ENCODE data around the gene LANCL3. TPM values are rescaled to one million over a fixed set of nuclear protein-coding genes. Genes with fewer than 3 reads are reported as not detected.
"Not testable (repeated sequence)": the region's sequence is repeated elsewhere in the genome, so short reads cannot be mapped to it uniquely, and the experiment has no call there.

Gene LANCL3
- polyA plus RNA-seq, 3 donors, result 0.11 to 0.22 (median 0.16) TPM

GRCh38 chrX:37609727-37610126, 38.3 kb downstream of the LANCL3 start:
- DNase-seq (ENCODE audit: low read depth in 3 of 3, low spot score in 2 of 3), result no peak

- no peak for DNase-seq (ENCODE audit: low read depth in 3 of 3, low spot score in 2 of 3)
Measured at GRCh38 chrX:37613933-37614332, 42.5 kb downstream of the LANCL3 start.

GRCh38 chrX:37627602-37628001, 56.1 kb downstream of the LANCL3 start:
- no peak for DNase-seq (ENCODE audit: low read depth in 3 of 3, low spot score in 2 of 3)

- DNase-seq (ENCODE audit: low read depth in 3 of 3, low spot score in 2 of 3), result no peak
Measured at GRCh38 chrX:37638047-37638446, 66.6 kb downstream of the LANCL3 start.

- DNase-seq (ENCODE audit: low read depth in 3 of 3, low spot score in 2 of 3), result no peak
Measured at GRCh38 chrX:37640142-37640541, 68.7 kb downstream of the LANCL3 start.

GRCh38 chrX:37641859-37642258, 70.4 kb downstream of the LANCL3 start:
- no peak for DNase-seq (ENCODE audit: low read depth in 3 of 3, low spot score in 2 of 3)

- no peak for DNase-seq (ENCODE audit: low read depth in 3 of 3, low spot score in 2 of 3)
Measured at GRCh38 chrX:37644381-37645305, 73.2 kb downstream of the LANCL3 start.

GRCh38 chrX:37646254-37646653, 74.8 kb downstream of the LANCL3 start:
- no peak for DNase-seq (ENCODE audit: low read depth in 3 of 3, low spot score in 2 of 3)

- not testable (repeated sequence) for DNase-seq (ENCODE audit: low read depth in 3 of 3, low spot score in 2 of 3)
Measured at GRCh38 chrX:37650879-37651278, 79.4 kb downstream of the LANCL3 start.

- no peak for DNase-seq (ENCODE audit: low read depth in 3 of 3, low spot score in 2 of 3)
Measured at GRCh38 chrX:37651921-37652452, 80.5 kb downstream of the LANCL3 start.

- DNase-seq (ENCODE audit: low read depth in 3 of 3, low spot score in 2 of 3), result no peak
Measured at GRCh38 chrX:37652589-37653231, 81.2 kb downstream of the LANCL3 start.

- DNase-seq (ENCODE audit: low read depth in 3 of 3, low spot score in 2 of 3), result no peak
Measured at GRCh38 chrX:37653397-37654085, 82.1 kb downstream of the LANCL3 start.

GRCh38 chrX:37658343-37659030, 87.0 kb downstream of the LANCL3 start:
- DNase-seq (ENCODE audit: low read depth in 3 of 3, low spot score in 2 of 3), result no peak

- DNase-seq (ENCODE audit: low read depth in 3 of 3, low spot score in 2 of 3), result no peak
Measured at GRCh38 chrX:37659047-37659446, 87.6 kb downstream of the LANCL3 start.

- DNase-seq (ENCODE audit: low read depth in 3 of 3, low spot score in 2 of 3), result no peak
Measured at GRCh38 chrX:37662181-37662580, 90.7 kb downstream of the LANCL3 start.

- no peak for DNase-seq (ENCODE audit: low read depth in 3 of 3, low spot score in 2 of 3)
Measured at GRCh38 chrX:37666516-37666915, 95.1 kb downstream of the LANCL3 start.

GRCh38 chrX:37667141-37667540, 95.7 kb downstream of the LANCL3 start:
- no peak for DNase-seq (ENCODE audit: low read depth in 3 of 3, low spot score in 2 of 3)

- no peak for DNase-seq (ENCODE audit: low read depth in 3 of 3, low spot score in 2 of 3)
Measured at GRCh38 chrX:37672563-37672962, 101.1 kb downstream of the LANCL3 start.

GRCh38 chrX:37676811-37677210, 105.3 kb downstream of the LANCL3 start:
- no peak for DNase-seq (ENCODE audit: low read depth in 3 of 3, low spot score in 2 of 3)

- DNase-seq (ENCODE audit: low read depth in 3 of 3, low spot score in 2 of 3), result no peak
Measured at GRCh38 chrX:37677243-37677642, 105.8 kb downstream of the LANCL3 start.

- DNase-seq (ENCODE audit: low read depth in 3 of 3, low spot score in 2 of 3), result no peak
Measured at GRCh38 chrX:37677765-37678164, 106.3 kb downstream of the LANCL3 start.

Data from right renal cortex interstitium (tissue), 3 donors.